HG03025 (cell line): ENCODE data around the gene LMX1B.
"Not testable (repeated sequence)": the region's sequence is repeated elsewhere in the genome, so short reads cannot be mapped to it uniquely, and the experiment has no call there.

Experiments used
- ATAC-seq: cut with Tn5 transposase; IDR thresholded peaks from one replicate; pipeline ENCODE4 v1.9.1; 2021; ENCODE audit warnings: mild to moderate bottlenecking, moderate library complexity; ENCODE audit not compliant: unreplicated experiment, low FRiP score

The LMX1B gene

GRCh38 chr9:126613651-126614050, at the start of gene LMX1B:
Gene LMX1B, plus strand, starts transcription at chr9:126613928. Its CDS starts 522 bp downstream, at chr9:126614450.
- no peak for ATAC-seq

- ATAC-seq, result no peak
Observed at GRCh38 chr9:126564128-126564527, 49.6 kb upstream of the LMX1B start.

DNA sequence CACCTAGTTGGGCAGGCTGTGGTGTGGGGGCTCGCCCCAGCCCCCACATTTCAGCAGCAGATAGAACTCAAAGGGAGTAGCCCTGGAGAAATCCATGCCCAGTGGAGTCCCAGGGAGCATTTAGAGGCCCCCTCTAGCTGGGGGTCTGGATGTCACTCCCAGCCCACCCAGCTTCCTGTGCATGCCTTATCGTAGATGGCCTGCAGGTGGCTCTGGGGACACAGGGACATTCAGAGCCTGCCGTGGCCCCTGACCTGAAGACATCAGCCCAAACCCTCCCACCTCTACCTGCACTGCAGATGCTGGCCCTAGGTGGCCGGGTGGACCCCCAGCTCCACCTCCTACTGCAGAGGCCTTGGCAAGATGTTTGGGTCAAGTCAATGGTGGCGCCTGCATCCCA, 49.0 kb upstream of the LMX1B start:
- ATAC-seq, result no peak

GRCh38 chr9:126565336-126566128, 48.2 kb upstream of the LMX1B start:
- ATAC-seq, result no peak

- no peak for ATAC-seq
Observed at GRCh38 chr9:126569036-126569435, 44.7 kb upstream of the LMX1B start.

GRCh38 chr9:126578029-126578428, 35.7 kb upstream of the LMX1B start:
- ATAC-seq, result no peak

- not testable (repeated sequence) for ATAC-seq
Observed at GRCh38 chr9:126580319-126580718, 33.4 kb upstream of the LMX1B start.

DNA sequence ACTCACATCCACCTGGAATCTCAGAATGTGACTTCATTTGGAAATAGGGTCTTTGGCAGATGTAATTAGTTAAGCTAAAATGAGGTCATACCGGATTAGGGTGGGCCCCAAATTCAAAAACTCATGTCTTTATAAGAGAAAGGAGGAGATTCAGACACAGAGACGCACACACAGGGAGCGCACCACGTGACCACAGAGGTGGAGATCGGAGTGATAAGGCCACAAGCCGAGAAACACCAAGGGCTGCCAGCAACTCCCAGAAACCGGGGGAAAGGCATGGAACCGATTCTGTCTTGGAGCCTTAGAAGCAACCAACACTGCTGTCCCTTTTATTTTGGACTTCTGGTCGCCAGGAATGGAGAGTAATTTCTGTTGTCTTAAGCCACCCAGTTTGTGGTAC, 31.8 kb upstream of the LMX1B start:
- no peak for ATAC-seq

GRCh38 chr9:126582427-126582826, 31.3 kb upstream of the LMX1B start:
- ATAC-seq, result no peak

- ATAC-seq, result no peak
Observed at GRCh38 chr9:126583144-126583760, 30.5 kb upstream of the LMX1B start.

- no peak for ATAC-seq
Observed at GRCh38 chr9:126584611-126585010, 29.1 kb upstream of the LMX1B start.

DNA sequence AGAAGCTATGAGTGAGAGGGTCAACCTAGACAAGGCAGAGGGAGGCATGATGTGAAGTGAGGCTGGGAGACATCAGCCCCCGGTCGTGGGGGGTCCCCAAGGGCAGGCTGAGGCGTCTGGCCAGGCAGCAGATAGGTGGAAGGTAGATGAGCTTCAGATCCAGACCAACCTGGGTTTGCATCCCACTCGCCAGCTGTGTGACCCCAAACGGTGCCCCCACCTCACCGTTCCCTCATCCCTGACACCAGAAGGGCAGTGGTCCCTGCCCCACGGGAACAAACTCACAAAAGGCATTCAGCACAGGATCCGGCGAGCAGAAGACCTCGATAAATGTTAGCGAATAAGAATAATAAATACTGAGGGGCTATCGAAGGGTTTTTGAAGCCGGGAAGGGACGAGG, 27.5 kb upstream of the LMX1B start:
- ATAC-seq, result no peak

GRCh38 chr9:126587187-126588185, 26.2 kb upstream of the LMX1B start:
- no peak for ATAC-seq

- no peak for ATAC-seq
Observed at GRCh38 chr9:126588491-126589168, 25.1 kb upstream of the LMX1B start.

DNA sequence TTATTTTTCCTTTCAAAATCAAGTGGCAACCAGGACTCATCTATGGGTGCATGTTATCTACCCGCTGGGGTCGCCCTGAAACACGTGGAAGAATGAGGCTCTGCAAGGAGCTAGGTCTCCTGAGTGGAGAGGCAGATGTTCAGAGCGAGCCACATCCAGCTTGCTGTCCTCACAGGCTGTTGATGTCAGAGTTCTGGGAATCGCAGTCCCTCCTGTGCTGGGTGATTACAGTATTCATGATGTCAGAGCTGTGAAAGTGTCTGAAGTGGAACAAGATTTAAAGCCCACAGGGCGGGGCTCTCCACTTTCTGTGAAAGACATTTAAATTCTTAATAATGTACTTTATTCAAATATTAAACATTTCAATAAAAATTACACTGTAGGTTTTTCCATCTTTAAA, 24.4 kb upstream of the LMX1B start:
- no peak for ATAC-seq

DNA sequence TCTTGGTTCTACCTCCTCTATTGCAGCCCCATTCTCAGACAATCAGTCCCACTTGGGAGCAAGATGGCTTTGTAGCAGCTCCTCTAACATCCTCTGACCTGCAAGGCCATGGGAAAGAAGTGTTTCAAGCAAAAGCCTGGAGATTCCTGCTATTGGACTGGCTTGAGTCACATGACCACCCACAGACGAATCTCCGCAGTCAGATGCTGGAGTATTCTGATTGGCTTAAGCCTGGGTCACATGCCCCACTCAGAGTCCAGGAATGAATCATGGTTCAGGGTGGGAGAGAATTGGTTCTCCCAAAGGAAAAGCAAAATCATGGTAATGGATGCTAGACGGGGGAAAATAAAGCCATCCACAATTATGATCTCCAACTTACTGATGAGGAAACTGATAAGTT, 22.6 kb upstream of the LMX1B start:
- no peak for ATAC-seq

- ATAC-seq, result no peak
Observed at GRCh38 chr9:126591922-126592321, 21.8 kb upstream of the LMX1B start.

GRCh38 chr9:126592461-126592860, 21.3 kb upstream of the LMX1B start:
- no peak for ATAC-seq

DNA sequence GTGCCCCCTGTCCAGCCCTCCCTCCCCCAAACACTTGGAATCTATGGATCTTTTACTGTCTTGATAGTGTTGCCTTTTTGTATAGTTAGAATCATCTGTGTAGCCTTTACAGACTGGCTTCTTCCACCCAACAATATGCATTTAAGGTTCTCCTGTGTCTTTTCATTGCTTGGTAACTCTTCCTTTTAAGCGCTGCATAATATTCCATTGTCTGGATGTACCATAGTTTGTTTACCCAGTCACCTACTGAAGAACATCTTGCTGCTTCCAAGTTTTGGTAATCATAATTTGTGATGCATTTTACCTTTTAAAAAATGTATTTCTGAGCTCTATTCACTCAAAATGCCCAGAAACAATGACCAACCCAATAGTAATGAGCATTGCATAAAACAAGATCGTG, 17.7 kb upstream of the LMX1B start:
- ATAC-seq, result no peak

DNA sequence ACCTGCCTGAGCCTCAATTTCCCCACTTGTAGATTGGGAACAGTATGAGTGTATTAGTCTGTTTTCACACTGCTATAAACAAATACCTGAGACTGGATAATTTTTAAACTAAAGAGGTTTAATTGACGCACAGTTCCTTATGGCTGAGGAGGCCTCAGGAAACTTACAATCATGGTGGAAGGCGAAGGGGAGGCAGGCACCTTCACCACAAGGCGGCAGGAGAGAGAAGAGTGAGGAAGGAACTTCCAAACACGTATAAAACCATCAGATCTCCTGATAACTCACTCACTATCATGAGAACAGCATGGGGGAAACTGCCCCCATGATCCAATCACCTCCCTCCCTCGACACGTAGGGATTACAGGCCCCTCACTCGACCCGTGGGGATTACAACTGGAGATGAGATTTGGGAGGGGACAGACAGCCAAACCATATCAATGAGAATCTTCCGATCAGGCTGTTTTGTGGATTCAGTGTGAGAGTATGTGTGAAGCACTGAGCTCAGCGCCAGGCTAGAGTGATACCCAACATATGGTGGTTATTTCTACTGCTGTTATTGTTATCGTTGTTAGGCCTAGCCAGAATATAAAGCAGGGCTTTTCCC, 14.6 kb upstream of the LMX1B start:
- ATAC-seq, result no peak
